Non-pigmented ciliary epithelial cell (primary cell): ENCODE data around the gene NPIPB8.
"Not testable (repeated sequence)": the region's sequence is repeated elsewhere in the genome, so short reads cannot be mapped to it uniquely, and the experiment has no call there.

ENCODE experiments used
- DNase-seq: peaks from one replicate; pipeline ENCODE4 v3.0.0-alpha.2; 2010; ENCODE audit warnings: low read depth

Gene NPIPB8

DNA sequence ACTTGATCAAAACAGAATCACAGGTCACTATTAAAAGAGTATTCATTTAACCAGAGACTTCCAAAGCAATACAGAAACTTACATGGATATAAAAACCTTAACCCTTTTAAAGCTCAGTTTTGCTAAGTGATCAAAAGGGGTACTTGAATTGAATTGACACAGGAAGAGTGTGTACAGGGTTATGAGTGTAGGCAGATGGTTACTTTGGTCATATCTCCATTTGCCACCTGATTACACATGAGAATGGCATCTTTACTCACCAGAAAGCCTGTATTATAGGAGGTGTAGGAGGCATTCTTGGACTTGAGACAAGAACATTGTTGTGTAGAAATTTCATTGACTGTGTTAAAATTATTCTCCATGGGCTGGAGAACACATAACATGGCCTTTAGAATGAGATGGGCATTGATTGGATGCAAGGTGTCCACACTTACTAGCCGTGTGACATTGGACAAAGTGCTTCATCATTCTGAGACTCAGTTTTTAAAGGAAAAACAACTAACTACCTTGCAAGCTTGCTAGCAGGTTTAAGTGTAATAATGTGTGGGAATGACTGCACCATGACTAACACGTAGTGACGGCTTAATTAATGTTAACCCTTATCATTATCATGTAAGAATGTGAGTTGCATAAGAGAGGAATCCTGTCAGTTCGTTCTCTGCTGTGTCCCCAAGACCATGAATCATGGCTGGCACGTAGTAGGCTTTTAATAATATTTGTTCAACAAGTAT is 1.6 kb upstream of the NPIPB8 start:
- peak; percentile 45 for DNase-seq

DNA sequence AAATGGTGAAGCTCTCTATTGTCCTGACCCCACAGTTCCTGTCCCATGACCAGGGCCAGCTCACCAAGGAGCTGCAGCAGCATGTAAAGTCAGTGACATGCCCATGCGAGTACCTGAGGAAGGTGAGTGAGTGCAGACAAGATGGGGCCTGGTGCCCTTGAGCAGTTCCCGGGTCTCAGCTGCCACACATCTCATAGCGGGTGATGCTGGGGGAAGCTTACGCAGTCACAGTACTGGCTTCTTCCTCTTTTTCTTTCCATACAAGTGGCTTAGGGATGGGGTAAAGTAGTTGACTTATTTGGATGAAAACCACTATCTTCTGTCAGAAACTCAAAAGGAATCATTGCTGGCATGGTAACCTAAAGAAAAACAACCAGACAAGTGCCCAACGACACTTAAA is 494 bp downstream of the NPIPB8 start:
- DNase-seq = not testable (repeated sequence)

DNA sequence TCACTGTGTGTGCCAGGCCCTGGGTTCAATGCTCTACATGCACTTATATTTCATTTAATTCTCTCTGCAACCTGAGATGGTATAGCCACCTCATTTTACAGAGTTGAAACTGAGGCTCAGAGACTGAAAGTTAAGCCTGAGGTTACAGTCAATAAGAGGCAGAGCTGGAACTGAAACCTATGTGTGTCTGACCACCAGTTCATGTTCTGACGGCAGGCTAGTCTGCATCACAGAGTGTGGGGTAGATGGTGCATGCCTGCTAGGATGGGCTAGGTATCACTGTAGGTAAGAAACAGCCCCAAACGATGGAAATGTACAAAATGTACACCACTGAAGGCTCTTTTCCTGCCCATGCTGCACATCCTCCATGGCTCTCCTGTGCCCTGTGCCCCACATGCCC is 2.1 kb downstream of the NPIPB8 start:
- DNase-seq = not testable (repeated sequence)

DNA sequence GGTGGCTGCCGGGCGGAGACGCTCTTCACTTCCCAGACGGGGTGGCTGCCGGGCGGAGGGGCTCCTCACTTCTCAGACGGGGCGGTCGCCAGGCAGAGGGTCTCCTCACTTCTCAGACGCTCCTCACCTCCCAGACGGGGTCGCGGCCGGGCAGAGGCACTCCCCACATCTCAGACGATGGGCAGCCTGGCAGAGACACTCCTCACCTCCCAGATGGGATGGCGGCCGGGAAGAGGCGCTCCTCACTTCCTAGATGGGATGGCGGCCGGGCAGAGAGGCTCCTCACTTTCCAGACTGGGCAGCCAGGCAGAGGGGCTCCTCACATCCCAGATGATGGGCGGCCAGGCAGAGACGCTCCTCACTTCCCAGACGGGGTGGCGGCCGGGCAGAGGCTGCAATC is 28.4 kb downstream of the NPIPB8 start:
- not testable (repeated sequence) for DNase-seq

DNA sequence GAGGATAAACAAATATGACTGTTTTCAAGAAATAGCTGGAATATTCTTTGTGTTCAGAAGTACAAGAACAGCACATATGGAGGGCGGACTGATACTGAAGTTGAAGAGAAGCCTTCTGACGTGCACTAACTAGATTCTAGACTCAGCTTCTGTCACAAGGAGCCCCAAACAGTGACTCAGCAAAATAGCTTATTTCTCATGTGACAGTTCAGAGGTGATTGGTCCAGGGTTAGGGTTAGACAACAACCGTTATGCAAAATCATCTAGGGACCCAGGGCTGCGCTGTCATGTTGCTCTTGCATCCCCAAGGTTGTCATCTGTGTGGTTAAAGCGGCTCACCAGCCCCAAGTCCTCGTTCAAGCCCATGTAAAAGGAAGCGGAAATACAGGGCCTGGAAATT is 29.6 kb downstream of the NPIPB8 start:
- not testable (repeated sequence) for DNase-seq

DNA sequence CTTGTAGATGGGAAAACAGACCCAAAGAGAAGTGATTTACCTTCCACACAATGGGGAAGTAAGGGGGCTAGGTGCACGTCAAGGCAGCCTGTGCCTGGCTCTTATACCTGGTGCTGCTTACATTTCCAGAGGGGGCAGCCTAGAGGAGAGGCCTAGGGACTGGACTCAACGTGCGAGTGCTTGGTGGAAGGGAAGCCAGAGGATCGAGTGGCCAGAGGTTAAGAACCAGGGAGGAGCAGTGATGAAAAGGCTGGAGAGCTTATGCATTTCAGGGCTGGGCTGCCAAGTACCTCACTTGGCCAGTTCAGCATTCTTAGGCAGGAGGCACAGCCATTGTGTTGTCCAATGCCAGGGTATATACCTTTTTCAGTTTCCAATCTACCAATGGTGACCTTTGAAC is 30.3 kb downstream of the NPIPB8 start:
- not testable (repeated sequence) for DNase-seq

DNA sequence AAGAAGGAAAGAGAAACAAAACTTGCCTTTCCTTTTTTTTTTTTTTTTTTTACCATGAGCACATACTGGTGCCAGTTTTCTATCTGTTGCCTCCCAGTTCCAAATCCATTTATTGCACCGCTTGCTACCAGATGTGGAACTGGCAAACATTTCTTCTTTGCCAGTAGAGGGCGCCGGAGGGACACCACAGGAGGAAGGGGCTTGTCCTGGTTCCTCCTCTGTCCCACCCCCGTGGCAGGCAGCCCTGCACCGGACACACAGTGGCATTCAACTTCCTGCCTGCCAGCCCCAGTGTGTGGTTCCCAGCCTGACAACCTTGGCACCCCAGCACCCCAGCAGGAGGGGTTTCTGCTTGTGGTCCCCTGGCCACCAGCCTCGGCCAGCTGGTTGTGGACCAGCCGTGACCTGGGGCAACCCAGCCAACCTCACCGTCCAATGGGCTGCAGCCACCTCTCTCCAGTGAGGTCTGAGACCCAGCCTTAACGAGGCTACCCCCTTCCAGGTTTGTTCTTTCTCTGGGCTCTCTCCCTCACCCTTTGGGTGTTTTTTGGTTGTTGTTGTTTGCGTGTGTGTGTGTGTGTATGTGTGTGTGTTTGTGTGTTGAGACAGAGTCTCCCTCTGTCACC is 50.6 kb downstream of the NPIPB8 start:
- DNase-seq = not testable (repeated sequence)

DNA sequence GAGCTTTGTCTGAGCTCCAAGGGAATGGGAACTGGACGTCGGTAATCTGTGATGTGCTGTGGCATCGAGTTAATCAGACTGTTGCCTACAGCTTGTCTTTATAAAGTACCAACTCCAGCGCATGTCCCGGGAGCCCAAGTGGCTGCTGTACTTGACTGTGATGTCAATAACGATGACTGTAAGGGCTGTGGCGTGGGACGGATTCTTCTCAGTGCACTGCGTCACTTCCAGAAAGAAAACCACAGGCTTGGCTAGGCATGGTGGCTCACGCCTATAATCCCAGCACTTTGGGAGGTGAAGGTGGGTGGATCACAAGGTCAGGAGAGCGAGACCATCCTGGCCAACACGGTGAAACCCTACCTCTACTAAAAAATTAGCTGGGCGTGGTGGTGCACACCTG is 51.6 kb downstream of the NPIPB8 start:
- DNase-seq = not testable (repeated sequence)

DNA sequence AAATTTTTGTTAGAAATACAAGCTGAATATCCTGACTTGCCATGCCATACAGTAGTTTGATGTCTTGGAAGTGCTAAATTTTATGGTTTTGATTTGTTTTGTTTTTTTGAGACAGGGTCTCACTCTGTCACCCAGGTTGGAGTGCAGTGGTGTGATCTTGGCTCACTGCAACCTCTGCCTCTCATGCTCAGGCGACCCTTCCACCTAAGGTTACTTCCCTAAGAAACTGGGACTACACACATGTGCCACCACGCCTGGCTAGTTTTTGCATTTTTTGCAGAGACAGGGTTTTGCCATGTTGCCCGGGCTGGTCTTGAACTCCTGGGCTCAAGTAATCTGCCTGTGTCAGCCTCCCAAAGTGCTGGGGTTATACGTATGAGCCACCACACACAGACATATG is 53.9 kb downstream of the NPIPB8 start:
- DNase-seq = not testable (repeated sequence)

DNA sequence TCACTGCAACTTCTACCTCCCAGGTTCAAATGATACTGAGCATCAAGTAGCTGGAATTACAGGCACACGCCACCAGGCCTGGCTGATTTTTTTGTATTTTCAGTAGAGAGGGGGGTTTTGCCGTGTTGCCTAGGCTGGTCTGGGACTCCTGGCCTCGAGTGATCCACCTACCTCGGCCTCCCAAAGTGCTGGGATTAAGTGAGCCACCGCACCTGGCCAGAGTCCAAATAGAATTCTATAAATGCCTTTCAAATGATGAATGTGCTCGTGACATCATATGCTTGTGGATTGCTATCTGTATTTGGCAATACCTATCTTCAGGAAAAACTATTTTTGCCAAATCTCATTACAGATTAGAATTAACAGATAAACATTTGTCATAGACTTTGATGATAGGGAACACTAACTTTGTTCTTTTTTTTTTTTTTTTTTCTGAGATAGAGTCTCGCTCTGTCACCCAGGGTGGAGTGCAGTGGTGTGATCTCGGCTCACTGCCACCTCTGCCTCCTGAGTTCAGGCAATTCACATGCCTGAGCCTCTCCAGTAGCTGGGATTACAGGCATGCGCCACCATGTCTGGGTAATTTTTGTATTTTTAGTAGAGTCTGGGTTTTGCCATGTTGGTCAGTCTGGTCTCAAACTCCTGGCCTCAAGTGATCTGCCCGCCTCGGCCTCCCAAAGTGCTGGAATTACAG is 55.5 kb downstream of the NPIPB8 start:
- DNase-seq = not testable (repeated sequence)

DNA sequence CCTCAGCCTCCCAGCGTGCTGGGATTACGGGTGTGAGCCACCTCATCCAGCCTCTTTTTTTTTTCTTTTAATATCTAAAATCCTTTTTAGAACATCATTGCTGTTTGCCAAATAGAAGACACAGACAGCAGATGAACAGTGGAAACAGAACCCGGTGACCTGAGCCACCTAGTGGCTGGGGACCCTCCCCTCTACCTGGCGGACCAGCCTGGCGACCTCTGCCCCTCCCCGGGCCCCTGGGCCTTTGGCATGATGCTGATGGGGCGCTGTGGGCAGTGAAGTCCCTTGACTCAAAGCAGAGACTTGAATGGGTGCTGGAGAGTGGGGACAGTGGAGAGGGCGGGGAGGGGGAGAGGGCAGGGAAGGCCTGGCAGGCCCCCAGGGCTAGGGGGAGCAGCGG is 61.9 kb downstream of the NPIPB8 start:
- DNase-seq = not testable (repeated sequence)

DNA sequence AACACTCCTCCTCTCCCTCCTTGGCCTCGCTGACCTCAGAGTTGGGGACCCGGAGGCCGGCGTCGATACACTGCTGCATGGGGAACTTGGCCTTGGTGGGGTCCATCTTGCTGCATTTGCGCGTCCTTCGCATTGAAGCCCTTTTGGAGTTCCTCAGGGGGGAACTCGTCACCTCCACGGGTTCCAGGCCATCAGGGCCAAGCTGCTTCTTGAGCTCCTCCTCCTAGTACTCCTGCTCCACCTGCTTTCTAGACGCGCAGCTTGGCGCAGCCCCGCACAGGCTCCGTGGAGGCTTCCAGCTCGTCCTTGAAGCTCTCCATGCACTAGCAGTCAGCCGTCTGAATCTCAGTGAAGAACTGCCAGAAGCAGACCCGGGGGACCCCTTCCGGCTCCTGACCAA is 62.5 kb downstream of the NPIPB8 start:
- not testable (repeated sequence) for DNase-seq

DNA sequence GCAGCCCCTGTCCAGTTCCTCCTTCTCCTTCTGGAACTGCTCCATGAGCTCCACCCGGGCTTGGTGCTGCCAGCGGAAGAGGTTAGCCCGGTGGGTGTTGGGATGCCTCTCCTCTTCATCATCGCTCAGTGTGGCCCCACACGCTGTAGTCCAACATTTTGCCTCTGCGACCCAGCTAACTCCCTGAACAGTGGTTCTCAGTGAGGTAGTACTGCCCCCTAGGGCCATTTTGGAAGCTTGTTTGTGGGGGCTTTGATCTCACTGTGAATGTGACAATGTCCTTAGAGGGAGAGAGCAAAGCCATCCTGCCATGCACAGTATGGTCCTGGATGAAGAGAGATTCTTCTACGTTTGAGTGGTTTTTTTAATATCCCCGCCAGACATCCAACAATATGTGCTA is 63.5 kb downstream of the NPIPB8 start:
- not testable (repeated sequence) for DNase-seq

DNA sequence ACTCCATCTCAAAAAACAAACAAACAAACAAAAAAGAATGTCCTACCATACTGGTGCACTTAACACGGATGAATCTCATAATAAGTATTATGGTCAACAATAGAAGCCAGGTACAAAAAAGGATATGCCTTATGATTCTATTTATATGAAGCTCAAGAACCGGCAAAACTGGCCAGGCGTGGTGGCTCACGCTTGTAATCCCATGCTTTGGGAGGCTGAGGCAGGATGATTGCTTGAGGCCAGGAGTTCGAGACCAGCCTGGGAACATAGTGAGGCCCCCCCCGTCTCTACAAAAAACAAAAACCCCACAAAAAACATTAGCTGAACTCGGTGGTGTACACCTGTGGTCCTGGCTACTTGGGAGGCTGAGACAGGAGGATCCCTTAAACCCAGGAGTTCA is 66.4 kb downstream of the NPIPB8 start:
- not testable (repeated sequence) for DNase-seq
